DOHH2 (cell line): ENCODE measurements around the gene FYB1.

Experiments used
- CTCF ChIP-seq: fragments of 200-600 bp; sonication (generic); IDR thresholded peaks from one replicate; pipeline ENCODE4 v1.5.1; 2014; ENCODE audit warnings: antibody characterized with exemption, mild to moderate bottlenecking, low read depth, low read length; ENCODE audit not compliant: poor library complexity, severe bottlenecking
- EZH2phosphoT487 ChIP-seq: fragments of 200-600 bp; sonication (generic); IDR thresholded peaks from 2 replicates; pipeline ENCODE4 v1.6.1; 2017; ENCODE audit warnings: borderline replicate concordance, mild to moderate bottlenecking, antibody characterized with exemption, low read length, moderate library complexity, mixed read lengths

DNA sequence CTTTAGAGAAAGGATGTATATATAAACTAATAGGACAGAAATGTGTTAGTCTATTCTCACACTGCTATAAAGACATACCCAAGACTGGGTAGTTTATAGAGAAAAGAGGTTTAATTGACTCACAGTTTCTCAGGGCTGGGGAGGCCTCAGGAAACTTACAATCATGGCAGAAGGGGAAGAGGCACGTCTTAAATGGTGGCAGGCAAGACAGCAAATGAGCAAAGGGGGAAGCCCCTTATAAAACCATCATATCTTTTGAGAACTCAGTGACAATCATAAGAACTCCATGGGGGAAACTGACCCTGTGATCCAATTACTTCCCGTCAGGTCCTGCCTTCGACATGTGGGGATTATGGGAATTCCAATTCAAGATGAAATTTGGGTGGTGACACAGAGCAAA lies 136.4 kb downstream of the FYB1 start:
- TF ChIP-seq CTCF (no peak), EZH2phosphoT487 (no peak)
